GM12875 (cell line): ENCODE data around the gene STAT5B.

Experiments used
- H3K4me3 ChIP-seq: one replicate; pipeline ENCODE4 v1.5.1; 2011; ENCODE audit warnings: low read depth, low read length, control low read depth
- TF ChIP-seq, protein P1 (sequence below): IDR thresholded peaks from 2 replicates; pipeline ENCODE4 v1.5.1; 2011; ENCODE audit warnings: low read depth, mild to moderate bottlenecking, control low read depth, inconsistent platforms, low read length, moderate library complexity, borderline replicate concordance; ENCODE audit not compliant: insufficient read depth

STAT5B gene

DNA sequence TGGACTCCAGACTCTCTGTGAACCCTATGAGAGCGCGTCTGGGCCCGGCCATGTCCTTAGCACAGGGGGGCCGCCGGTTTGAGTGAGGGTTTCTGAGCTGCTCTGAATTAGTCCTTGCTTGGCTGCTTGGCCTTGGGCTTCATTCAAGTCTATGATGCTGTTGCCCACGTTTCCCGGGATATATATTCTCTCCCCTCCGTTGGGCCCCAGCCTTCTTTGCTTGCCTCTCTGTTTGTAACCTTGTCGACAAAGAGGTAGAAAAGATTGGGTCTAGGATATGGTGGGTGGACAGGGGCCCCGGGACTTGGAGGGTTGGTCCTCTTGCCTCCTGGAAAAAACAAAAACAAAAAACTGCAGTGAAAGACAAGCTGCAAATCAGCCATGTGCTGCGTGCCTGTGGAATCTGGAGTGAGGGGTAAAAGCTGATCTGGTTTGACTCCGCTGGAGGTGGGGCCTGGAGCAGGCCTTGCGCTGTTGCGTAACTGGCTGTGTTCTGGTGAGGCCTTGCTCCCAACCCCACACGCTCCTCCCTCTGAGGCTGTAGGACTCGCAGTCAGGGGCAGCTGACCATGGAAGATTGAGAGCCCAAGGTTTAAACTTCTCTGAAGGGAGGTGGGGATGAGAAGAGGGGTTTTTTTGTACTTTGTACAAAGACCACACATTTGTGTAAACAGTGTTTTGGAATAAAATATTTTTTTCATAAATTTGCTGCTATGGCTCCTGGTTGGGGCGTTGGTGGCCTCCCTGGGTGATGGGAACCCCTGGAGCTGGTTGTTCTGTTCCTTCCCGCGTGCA, 35.2 kb upstream of the STAT5B start:
- TF ChIP-seq, protein P1, sequence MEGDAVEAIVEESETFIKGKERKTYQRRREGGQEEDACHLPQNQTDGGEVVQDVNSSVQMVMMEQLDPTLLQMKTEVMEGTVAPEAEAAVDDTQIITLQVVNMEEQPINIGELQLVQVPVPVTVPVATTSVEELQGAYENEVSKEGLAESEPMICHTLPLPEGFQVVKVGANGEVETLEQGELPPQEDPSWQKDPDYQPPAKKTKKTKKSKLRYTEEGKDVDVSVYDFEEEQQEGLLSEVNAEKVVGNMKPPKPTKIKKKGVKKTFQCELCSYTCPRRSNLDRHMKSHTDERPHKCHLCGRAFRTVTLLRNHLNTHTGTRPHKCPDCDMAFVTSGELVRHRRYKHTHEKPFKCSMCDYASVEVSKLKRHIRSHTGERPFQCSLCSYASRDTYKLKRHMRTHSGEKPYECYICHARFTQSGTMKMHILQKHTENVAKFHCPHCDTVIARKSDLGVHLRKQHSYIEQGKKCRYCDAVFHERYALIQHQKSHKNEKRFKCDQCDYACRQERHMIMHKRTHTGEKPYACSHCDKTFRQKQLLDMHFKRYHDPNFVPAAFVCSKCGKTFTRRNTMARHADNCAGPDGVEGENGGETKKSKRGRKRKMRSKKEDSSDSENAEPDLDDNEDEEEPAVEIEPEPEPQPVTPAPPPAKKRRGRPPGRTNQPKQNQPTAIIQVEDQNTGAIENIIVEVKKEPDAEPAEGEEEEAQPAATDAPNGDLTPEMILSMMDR = no peak
- no peak overlapping the region for H3K4me3 ChIP-seq

DNA sequence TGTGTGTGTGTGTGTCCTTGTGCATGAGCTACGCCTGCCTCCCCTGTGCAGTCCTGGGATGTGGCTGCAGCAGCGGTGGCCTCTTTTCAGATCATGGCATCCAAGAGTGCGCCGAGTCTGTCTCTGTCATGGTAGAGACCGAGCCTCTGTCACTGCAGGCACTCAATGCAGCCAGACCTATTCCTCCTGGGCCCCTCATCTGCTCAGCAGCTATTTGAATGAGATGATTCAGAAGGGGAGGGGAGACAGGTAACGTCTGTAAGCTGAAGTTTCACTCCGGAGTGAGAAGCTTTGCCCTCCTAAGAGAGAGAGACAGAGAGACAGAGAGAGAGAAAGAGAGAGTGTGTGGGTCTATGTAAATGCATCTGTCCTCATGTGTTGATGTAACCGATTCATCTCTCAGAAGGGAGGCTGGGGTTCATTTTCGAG, 34.6 kb upstream of the STAT5B start:
- TF ChIP-seq, protein P1 = no peak
- H3K4me3 ChIP-seq = no peak overlapping the region

DNA sequence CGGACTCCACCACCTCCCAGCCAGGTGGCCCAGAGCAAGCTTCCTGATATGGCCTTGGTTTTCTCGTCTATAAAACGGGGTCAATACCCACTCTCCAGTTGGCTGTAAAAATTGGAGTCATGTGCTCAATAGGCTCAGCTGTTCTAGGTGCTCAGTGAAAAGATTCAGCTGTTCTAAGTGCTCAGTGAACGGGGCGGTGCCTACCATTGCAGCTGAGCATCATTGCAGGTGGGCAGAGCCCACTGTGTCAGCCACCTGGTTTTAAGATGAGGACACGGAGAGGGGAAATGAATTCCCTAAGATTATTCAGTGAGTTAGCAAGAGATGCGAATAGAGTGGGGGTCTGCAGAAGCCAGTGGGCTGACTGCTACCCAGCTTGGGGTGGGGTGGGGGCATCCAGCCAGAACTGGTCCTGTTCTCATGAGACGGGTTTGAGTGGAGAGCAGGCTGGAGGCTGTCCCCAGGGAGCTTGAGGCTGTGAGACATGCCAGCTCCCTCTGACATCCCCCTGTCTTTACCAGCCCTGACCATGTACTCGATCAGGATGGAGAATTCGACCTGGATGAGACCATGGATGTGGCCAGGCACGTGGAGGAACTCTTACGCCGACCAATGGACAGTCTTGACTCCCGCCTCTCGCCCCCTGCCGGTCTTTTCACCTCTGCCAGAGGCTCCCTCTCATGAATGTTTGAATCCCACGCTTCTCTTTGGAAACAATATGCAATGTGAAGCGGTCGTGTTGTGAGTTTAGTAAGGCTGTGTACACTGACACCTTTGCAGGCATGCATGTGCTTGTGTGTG, 34.0 kb upstream of the STAT5B start:
- no peak overlapping the region for H3K4me3 ChIP-seq

DNA sequence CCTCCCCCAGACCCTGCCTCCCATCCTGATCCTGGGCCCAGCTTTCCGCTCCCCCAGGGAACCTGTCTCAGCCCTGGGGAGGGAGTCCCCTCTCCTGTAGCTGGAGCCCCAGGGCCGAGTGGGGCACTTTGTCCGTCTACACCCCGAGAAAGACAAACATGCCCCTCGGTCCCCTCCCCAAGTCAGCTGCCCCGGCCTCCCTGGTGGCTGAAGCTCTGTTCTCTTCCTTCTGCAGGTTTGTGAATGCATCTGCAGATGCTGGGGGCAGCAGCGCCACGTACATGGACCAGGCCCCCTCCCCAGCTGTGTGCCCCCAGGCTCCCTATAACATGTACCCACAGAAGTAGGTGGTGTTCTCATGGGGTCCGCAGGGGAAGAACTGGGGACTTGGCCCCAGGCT, 33.0 kb upstream of the STAT5B start:
- TF ChIP-seq, protein P1 = no peak
- H3K4me3 ChIP-seq = no peak overlapping the region

More for the DNA sequence above, 34.0 kb upstream of the STAT5B start:
- TF ChIP-seq, protein P1 = no peak

DNA sequence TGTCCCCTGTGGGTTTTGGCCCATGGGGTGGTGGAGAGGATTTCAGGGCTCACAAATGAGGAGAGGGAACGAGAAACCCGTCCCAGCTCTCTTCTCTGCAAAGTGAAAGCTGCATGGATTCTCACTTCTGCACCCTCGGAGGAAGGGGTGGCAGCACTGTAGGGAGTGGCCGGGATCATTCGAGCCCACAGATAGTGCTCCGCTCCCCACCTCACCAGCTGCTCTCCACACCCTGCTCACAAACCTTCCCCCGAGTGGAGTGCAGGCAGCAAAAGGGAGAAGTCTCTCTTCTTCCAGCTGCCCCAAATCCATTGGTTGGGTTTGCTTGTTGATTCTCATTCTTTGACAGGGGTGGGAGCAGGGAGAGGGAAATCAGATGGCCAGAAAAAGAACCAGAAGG, 32.3 kb upstream of the STAT5B start:
- no peak overlapping the region for H3K4me3 ChIP-seq

DNA sequence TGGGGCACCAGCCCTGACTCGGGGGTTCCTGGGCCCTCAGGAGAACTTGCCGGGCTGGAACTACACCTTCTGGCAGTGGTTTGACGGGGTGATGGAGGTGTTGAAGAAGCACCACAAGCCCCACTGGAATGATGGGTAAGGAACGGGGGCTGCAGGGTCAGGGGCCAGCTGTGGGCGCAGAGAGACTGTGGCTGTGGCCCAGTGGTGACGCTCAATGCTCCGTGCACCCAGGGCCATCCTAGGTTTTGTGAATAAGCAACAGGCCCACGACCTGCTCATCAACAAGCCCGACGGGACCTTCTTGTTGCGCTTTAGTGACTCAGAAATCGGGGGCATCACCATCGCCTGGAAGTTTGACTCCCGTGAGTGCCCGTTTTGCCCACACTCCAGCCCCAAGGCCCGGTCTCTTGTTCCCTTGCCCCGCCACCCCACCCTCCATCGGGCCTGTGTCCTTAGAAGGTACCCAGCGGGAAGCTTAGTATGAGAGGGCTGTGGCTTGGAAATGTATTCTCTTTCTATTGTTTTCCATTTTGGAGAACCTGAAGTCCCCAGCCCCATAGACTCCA, 31.3 kb upstream of the STAT5B start:
- TF ChIP-seq, protein P1 = no peak

More for the DNA sequence above, 32.3 kb upstream of the STAT5B start:
- TF ChIP-seq, protein P1 = no peak

More for the DNA sequence above, 31.3 kb upstream of the STAT5B start:
- no peak overlapping the region for H3K4me3 ChIP-seq
